HG02610 (cell line): ENCODE data around the gene SLC12A9.
"Not testable (repeated sequence)": the region's sequence is repeated elsewhere in the genome, so short reads cannot be mapped to it uniquely, and the experiment has no call there.

ENCODE experiments used
- ATAC-seq: cut with Tn5 transposase; IDR thresholded peaks from one replicate; pipeline ENCODE4 v1.9.1; 2021; ENCODE audit warnings: mild to moderate bottlenecking, moderate library complexity; ENCODE audit not compliant: unreplicated experiment

The SLC12A9 gene

GRCh38 chr7:100894860-100895700, 42.6 kb downstream of the SLC12A9 start:
- no peak for ATAC-seq

GRCh38 chr7:100895701-100895955, 43.1 kb downstream of the SLC12A9 start, which contains the start of gene ACHE:
Gene ACHE, minus strand, starts transcription at chr7:100895888. Its CDS starts 1,656 bp downstream, at chr7:100894232.
- ATAC-seq: no peak

GRCh38 chr7:100895956-100896731, 43.6 kb downstream of the SLC12A9 start:
- no peak for ATAC-seq

GRCh38 chr7:100896732-100897608, 44.5 kb downstream of the SLC12A9 start:
- no peak for ATAC-seq

- ATAC-seq: no peak
These were observed 45.4 kb downstream of the SLC12A9 start for GRCh38 chr7:100897772-100898454.

- ATAC-seq: no peak
These were observed 46.9 kb downstream of the SLC12A9 start for GRCh38 chr7:100899432-100899831.

- ATAC-seq: no peak
These were observed 48.5 kb downstream of the SLC12A9 start for GRCh38 chr7:100900978-100901377.

- ATAC-seq: no peak
These were observed 49.4 kb downstream of the SLC12A9 start for GRCh38 chr7:100901921-100902332.

- no peak for ATAC-seq
These were observed 50.1 kb downstream of the SLC12A9 start for GRCh38 chr7:100902638-100903037.

GRCh38 chr7:100908512-100908911, 56.0 kb downstream of the SLC12A9 start:
- no peak for ATAC-seq

- ATAC-seq: not testable (repeated sequence)
These were observed 57.9 kb downstream of the SLC12A9 start for GRCh38 chr7:100910443-100910842.

- ATAC-seq: no peak
These were observed 59.0 kb downstream of the SLC12A9 start for GRCh38 chr7:100911484-100911883.

- ATAC-seq: no peak
These were observed 61.8 kb downstream of the SLC12A9 start for GRCh38 chr7:100914208-100914878.

GRCh38 chr7:100914879-100915447, 62.5 kb downstream of the SLC12A9 start:
- ATAC-seq: no peak
